Keratinocyte (primary cell): ENCODE results near the gene RAB11FIP2. TPM values are rescaled to one million over a fixed set of nuclear protein-coding genes. Genes with fewer than 3 reads are reported as not detected.

Experiments
- DNase-seq: peaks from one replicate; pipeline ENCODE4 v3.0.0-alpha.2; 2011; ENCODE audit warnings: low read depth, missing footprints, low spot score
- FAIRE-seq: peaks from 2 replicates; lab custom pipeline; 2011; peaks lifted over from hg19 to GRCh38; lab: Jason Lieb, UNC
- H2AFZ ChIP-seq: 2 replicates; pipeline ENCODE4 v1.6.0; 2012; ENCODE audit warnings: low read length, control low read depth, inconsistent platforms; ENCODE audit not compliant: control insufficient read depth
- H3K27ac ChIP-seq: 2 replicates; pipeline ENCODE4 v1.5.1; 2011; ENCODE audit warnings: low read length; ENCODE audit not compliant: control insufficient read depth, insufficient read depth
- H3K27me3 ChIP-seq: 3 replicates; pipeline ENCODE4 v1.6.0; 2011; ENCODE audit warnings: low read length; ENCODE audit not compliant: control insufficient read depth, insufficient read depth; ENCODE audit errors: extremely low read depth
- H3K36me3 ChIP-seq, 2 experiments: 2 replicates in 1 of 2; 3 replicates in 1 of 2; pipeline ENCODE4 v1.5.1; 2011; ENCODE audit warnings: low read length in 2 of 2, mild to moderate bottlenecking in 1 of 2; ENCODE audit not compliant: control insufficient read depth in 2 of 2, insufficient read depth in 2 of 2; ENCODE audit errors: extremely low read depth in 1 of 2
- H3K4me1 ChIP-seq: 3 replicates; pipeline ENCODE4 v1.5.1; 2011; ENCODE audit warnings: low read length; ENCODE audit not compliant: control insufficient read depth, insufficient read depth; ENCODE audit errors: extremely low read depth
- H3K4me2 ChIP-seq: 3 replicates; pipeline ENCODE4 v1.6.0; 2011; ENCODE audit warnings: low read depth, low read length; ENCODE audit not compliant: control insufficient read depth, insufficient read depth; ENCODE audit errors: extremely low read depth
- H3K4me3 ChIP-seq, 3 experiments: fragments of 200-600 bp in 1 of 3; sonication (generic) in 1 of 3; 2 replicates in 2 of 3; 3 replicates in 1 of 3; pipeline ENCODE4 v1.5.1; 2011 to 2016; ENCODE audit warnings: low read length in 3 of 3, mild to moderate bottlenecking in 3 of 3, control low read depth in 2 of 3, inconsistent platforms in 1 of 3, low read depth in 1 of 3, mixed read lengths in 1 of 3, mixed run types in 1 of 3, moderate library complexity in 1 of 3; ENCODE audit not compliant: control insufficient read depth in 2 of 3, insufficient read depth in 2 of 3; ENCODE audit errors: extremely low read depth in 1 of 3
- H3K79me2 ChIP-seq: 2 replicates; pipeline ENCODE4 v1.6.0; 2012; ENCODE audit warnings: low read length; ENCODE audit not compliant: control insufficient read depth, insufficient read depth
- H3K9ac ChIP-seq: 3 replicates; pipeline ENCODE4 v1.6.0; 2011; ENCODE audit warnings: low read length; ENCODE audit not compliant: control insufficient read depth, insufficient read depth; ENCODE audit errors: extremely low read depth
- H3K9me1 ChIP-seq: 3 replicates; pipeline ENCODE4 v1.6.0; 2011; ENCODE audit warnings: low read length; ENCODE audit not compliant: control insufficient read depth, insufficient read depth; ENCODE audit errors: extremely low read depth
- H3K9me3 ChIP-seq: 2 replicates; pipeline ENCODE4 v1.5.1; 2012; ENCODE audit warnings: low read depth, low read length; ENCODE audit not compliant: control insufficient read depth
- H4K20me1 ChIP-seq: 3 replicates; pipeline ENCODE4 v1.6.0; 2011; ENCODE audit warnings: low read length; ENCODE audit not compliant: control insufficient read depth, insufficient read depth; ENCODE audit errors: extremely low read depth
- EZH2 ChIP-seq: IDR thresholded peaks from one replicate; pipeline ENCODE4 v1.6.1; 2012; ENCODE audit warnings: inconsistent platforms, mild to moderate bottlenecking, low read length, moderate library complexity
- dilution Hi-C: fragments of 300-500 bp; cut with MboI; formaldehyde crosslinking; loops from one replicate; pipeline ENCODE4 v1.7.0; 2020; ENCODE audit warnings: low sequenced_read_pairs; ENCODE audit not compliant: extremely low pct_ligation_motif_present
- polyA plus RNA-seq, 5 experiments: library from polyadenylated mRNA; depleted of rRNA in 3 of 5; stranded (reverse) in 3 of 5; stranded (forward) in 1 of 5; unstranded in 1 of 5; fragments of >200 nt; gene quantifications; 1 replicate in 1 of 5; 2 replicates in 3 of 5; 3 replicates in 1 of 5; pipeline versions ENCODE4 v1.2.1 to v1.2.3, GENCODE V29; 2011 to 2012; ENCODE audit warnings: missing spikeins in 2 of 5, low read depth in 1 of 5, low replicate concordance in 1 of 5
- TF ChIP-seq, protein P1 (sequence below), 3 experiments: IDR thresholded peaks in 1 of 3; conservative IDR thresholded peaks in 1 of 3; optimal IDR thresholded peaks in 1 of 3; 2 replicates in 2 of 3; 3 replicates in 1 of 3; pipeline versions ENCODE3 to v1.5.1; 2011; ENCODE audit warnings: low read length in 3 of 3, mild to moderate bottlenecking in 3 of 3, moderate library complexity in 2 of 3, control low read depth in 1 of 3, inconsistent platforms in 1 of 3; ENCODE audit not compliant: insufficient read depth in 2 of 3; ENCODE audit errors: extremely low read depth in 1 of 3

Gene RAB11FIP2
- polyA plus RNA-seq, 1 donor (not counting 4 experiments of a cell fraction or from before 2014, with no cell fraction given), result 6.1 TPM

DNA sequence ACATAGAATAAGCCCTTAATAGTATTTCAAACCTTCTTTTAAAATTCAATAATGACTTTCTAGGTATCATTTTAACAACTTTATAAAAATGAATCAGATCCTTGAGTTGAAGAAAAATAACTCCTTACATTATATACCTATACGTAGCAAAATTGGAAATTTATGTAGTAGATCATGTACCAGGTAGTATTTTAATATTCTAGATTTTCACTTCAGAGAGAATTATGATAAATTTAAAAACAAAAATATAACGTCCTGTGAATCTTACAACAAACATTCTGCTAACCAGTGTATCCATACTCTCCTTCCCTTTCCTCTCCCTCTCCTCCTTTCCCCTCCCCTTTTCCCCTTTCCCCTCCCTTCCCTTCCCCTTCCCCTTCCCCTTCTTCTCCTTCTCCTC lies 6.1 kb upstream of the RAB11FIP2 start:
- no peak overlapping the region for H3K9ac ChIP-seq
- no peak overlapping the region for H3K27ac ChIP-seq
- H3K4me3 ChIP-seq, result no peak overlapping the region
- no peaks in the 10 kb centered on the region for H3K9me3 ChIP-seq
- dilution Hi-C loops, result no loop called here
- TF ChIP-seq EZH2, result no peak
- TF ChIP-seq, protein P1, sequence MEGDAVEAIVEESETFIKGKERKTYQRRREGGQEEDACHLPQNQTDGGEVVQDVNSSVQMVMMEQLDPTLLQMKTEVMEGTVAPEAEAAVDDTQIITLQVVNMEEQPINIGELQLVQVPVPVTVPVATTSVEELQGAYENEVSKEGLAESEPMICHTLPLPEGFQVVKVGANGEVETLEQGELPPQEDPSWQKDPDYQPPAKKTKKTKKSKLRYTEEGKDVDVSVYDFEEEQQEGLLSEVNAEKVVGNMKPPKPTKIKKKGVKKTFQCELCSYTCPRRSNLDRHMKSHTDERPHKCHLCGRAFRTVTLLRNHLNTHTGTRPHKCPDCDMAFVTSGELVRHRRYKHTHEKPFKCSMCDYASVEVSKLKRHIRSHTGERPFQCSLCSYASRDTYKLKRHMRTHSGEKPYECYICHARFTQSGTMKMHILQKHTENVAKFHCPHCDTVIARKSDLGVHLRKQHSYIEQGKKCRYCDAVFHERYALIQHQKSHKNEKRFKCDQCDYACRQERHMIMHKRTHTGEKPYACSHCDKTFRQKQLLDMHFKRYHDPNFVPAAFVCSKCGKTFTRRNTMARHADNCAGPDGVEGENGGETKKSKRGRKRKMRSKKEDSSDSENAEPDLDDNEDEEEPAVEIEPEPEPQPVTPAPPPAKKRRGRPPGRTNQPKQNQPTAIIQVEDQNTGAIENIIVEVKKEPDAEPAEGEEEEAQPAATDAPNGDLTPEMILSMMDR (optimal IDR thresholded peaks at IDR 0.05 in 1 of 3, IDR thresholded peaks at IDR 0.05 in 1 of 3, conservative IDR thresholded peaks at IDR 0.05 in 1 of 3; ENCODE audit: extremely low read depth in 1 of 3, insufficient read depth in 2 of 3, low read length in 3 of 3), result no peak
- H4K20me1 ChIP-seq, result no peaks in the 10 kb centered on the region
- no peaks in the 10 kb centered on the region for H3K36me3 ChIP-seq
- no peaks in the 10 kb centered on the region for H3K79me2 ChIP-seq
- FAIRE-seq (no peak), DNase-seq (no peak)
- H3K27me3 ChIP-seq, result no peaks in the 10 kb centered on the region
- no peaks in the 10 kb centered on the region for H3K9me1 ChIP-seq
- H3K4me1 ChIP-seq, result peaks cover 4% of the 10 kb centered on the region
- no peak overlapping the region for H3K4me2 ChIP-seq
- H2AFZ ChIP-seq, result no peak overlapping the region

- no peak overlapping the region for H3K27ac ChIP-seq
- H3K27me3 ChIP-seq, result no peaks in the 10 kb centered on the region
- H3K4me3 ChIP-seq, result no peak overlapping the region
- no peak for DNase-seq
- no peaks in the 10 kb centered on the region for H4K20me1 ChIP-seq
- H3K36me3 ChIP-seq, result no peaks in the 10 kb centered on the region
- H3K4me1 ChIP-seq, result peaks cover 8% of the 10 kb centered on the region
- FAIRE-seq, result no peak
- no peak overlapping the region for H3K9ac ChIP-seq
- dilution Hi-C loops, result no loop called here
- H2AFZ ChIP-seq, result no peak overlapping the region
- no peaks in the 10 kb centered on the region for H3K9me3 ChIP-seq
- peaks cover 10% of the 10 kb centered on the region for H3K79me2 ChIP-seq
- no peak overlapping the region for H3K4me2 ChIP-seq
- peaks cover 3% of the 10 kb centered on the region for H3K9me1 ChIP-seq
- TF ChIP-seq, protein P1 (optimal IDR thresholded peaks at IDR 0.05 in 1 of 3, IDR thresholded peaks at IDR 0.05 in 1 of 3, conservative IDR thresholded peaks at IDR 0.05 in 1 of 3; ENCODE audit: extremely low read depth in 1 of 3, insufficient read depth in 2 of 3, low read length in 3 of 3), result no peak
- no peak for TF ChIP-seq EZH2
Measured at GRCh38 chr10:118047880-118048279, 1.1 kb upstream of the RAB11FIP2 start.
